Measurements from ENCODE around the gene CALHM6. TPM values are rescaled to one million over a fixed set of nuclear protein-coding genes. Genes with fewer than 3 reads are reported as not detected.

CALHM6 gene
- total and polyA plus RNA-seq, 4 donors, result 2.0 to 22.4 (median 6.2) TPM

GRCh38 chr6:116497113-116497676 lies 36.0 kb downstream of the CALHM6 start:
- no peak overlapping the region for H3K27ac ChIP-seq (ENCODE audit: low read depth in 1 of 2, low read length in 2 of 2)
- TF ChIP-seq, protein P1, sequence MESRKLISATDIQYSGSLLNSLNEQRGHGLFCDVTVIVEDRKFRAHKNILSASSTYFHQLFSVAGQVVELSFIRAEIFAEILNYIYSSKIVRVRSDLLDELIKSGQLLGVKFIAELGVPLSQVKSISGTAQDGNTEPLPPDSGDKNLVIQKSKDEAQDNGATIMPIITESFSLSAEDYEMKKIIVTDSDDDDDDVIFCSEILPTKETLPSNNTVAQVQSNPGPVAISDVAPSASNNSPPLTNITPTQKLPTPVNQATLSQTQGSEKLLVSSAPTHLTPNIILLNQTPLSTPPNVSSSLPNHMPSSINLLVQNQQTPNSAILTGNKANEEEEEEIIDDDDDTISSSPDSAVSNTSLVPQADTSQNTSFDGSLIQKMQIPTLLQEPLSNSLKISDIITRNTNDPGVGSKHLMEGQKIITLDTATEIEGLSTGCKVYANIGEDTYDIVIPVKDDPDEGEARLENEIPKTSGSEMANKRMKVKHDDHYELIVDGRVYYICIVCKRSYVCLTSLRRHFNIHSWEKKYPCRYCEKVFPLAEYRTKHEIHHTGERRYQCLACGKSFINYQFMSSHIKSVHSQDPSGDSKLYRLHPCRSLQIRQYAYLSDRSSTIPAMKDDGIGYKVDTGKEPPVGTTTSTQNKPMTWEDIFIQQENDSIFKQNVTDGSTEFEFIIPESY (IDR thresholded peaks at IDR 0.05), result no peak
- TF ChIP-seq HNF4G (IDR thresholded peaks at IDR 0.05) (no peak), FOXA1 (IDR thresholded peaks at IDR 0.05) (no peak), MAX (IDR thresholded peaks at IDR 0.05) (no peak), SP1 (IDR thresholded peaks at IDR 0.05) (no peak), FOXA2 (IDR thresholded peaks at IDR 0.05) (no peak), RAD21 (IDR thresholded peaks at IDR 0.05) (no peak), HNF4A (conservative IDR thresholded peaks at IDR 0.05) (no peak), EGR1 (IDR thresholded peaks at IDR 0.05; ENCODE audit: low read depth in 2 of 2) (no peak), TAF1 (conservative IDR thresholded peaks at IDR 0.05) (no peak), YY1 (IDR thresholded peaks at IDR 0.05) (no peak), GABPA (IDR thresholded peaks at IDR 0.05 in 1 of 2, conservative IDR thresholded peaks at IDR 0.05 in 1 of 2) (no peak), ATF3 (IDR thresholded peaks at IDR 0.05) (no peak), NR2F2 (IDR thresholded peaks at IDR 0.05) (no peak)
- TF ChIP-seq, protein P2, sequence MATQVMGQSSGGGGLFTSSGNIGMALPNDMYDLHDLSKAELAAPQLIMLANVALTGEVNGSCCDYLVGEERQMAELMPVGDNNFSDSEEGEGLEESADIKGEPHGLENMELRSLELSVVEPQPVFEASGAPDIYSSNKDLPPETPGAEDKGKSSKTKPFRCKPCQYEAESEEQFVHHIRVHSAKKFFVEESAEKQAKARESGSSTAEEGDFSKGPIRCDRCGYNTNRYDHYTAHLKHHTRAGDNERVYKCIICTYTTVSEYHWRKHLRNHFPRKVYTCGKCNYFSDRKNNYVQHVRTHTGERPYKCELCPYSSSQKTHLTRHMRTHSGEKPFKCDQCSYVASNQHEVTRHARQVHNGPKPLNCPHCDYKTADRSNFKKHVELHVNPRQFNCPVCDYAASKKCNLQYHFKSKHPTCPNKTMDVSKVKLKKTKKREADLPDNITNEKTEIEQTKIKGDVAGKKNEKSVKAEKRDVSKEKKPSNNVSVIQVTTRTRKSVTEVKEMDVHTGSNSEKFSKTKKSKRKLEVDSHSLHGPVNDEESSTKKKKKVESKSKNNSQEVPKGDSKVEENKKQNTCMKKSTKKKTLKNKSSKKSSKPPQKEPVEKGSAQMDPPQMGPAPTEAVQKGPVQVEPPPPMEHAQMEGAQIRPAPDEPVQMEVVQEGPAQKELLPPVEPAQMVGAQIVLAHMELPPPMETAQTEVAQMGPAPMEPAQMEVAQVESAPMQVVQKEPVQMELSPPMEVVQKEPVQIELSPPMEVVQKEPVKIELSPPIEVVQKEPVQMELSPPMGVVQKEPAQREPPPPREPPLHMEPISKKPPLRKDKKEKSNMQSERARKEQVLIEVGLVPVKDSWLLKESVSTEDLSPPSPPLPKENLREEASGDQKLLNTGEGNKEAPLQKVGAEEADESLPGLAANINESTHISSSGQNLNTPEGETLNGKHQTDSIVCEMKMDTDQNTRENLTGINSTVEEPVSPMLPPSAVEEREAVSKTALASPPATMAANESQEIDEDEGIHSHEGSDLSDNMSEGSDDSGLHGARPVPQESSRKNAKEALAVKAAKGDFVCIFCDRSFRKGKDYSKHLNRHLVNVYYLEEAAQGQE (IDR thresholded peaks at IDR 0.05), result no peak
- no peak overlapping the region for H3K9ac ChIP-seq (ENCODE audit: low read depth in 1 of 2, low read length in 2 of 2)
- 75% methylated on average over 3 of the region's 3 CpGs for WGBS
- no peaks in the 10 kb centered on the region for H3K4me1 ChIP-seq (ENCODE audit: control insufficient read depth in 4 of 4, insufficient read depth in 4 of 4, low read length in 3 of 4)
- H3K4me3 ChIP-seq (ENCODE audit: low read depth in 1 of 3, low read length in 3 of 3), result no peak overlapping the region
- no peaks in the 10 kb centered on the region for H3K27me3 ChIP-seq (ENCODE audit: control insufficient read depth in 4 of 4, insufficient read depth in 4 of 4, low read length in 3 of 4)
- H3K36me3 ChIP-seq (ENCODE audit: control insufficient read depth in 4 of 4, insufficient read depth in 3 of 4, low read depth in 1 of 4, low read length in 3 of 4), result no peaks in the 10 kb centered on the region
- no peaks in the 10 kb centered on the region for H3K9me3 ChIP-seq (ENCODE audit: control insufficient read depth in 4 of 4, low read length in 3 of 4)
- DNase-seq (ENCODE audit: low spot score), result no peak

GRCh38 chr6:116500969-116501433 lies 39.8 kb downstream of the CALHM6 start:
- Histone ChIP-seq H3K4me1 (ENCODE audit: control insufficient read depth in 4 of 4, insufficient read depth in 4 of 4, low read length in 3 of 4) (no peaks in the 10 kb centered on the region), H3K36me3 (ENCODE audit: control insufficient read depth in 4 of 4, insufficient read depth in 3 of 4, low read depth in 1 of 4, low read length in 3 of 4) (no peaks in the 10 kb centered on the region), H3K4me3 (ENCODE audit: low read depth in 1 of 3, low read length in 3 of 3) (no peak overlapping the region), H3K27me3 (ENCODE audit: control insufficient read depth in 4 of 4, insufficient read depth in 4 of 4, low read length in 3 of 4) (no peaks in the 10 kb centered on the region), H3K9ac (ENCODE audit: low read depth in 1 of 2, low read length in 2 of 2) (no peak overlapping the region), H3K27ac (ENCODE audit: low read depth in 1 of 2, low read length in 2 of 2) (no peak overlapping the region), H3K9me3 (ENCODE audit: control insufficient read depth in 4 of 4, low read length in 3 of 4) (no peaks in the 10 kb centered on the region)
- 64% methylated on average over 9 of the region's 9 CpGs for WGBS
- TF ChIP-seq RXRA (IDR thresholded peaks at IDR 0.05) (no peak), CTCF (IDR thresholded peaks at IDR 0.05; ENCODE audit: low read depth, low read length, missing input control) (no peak), FOXA2 (IDR thresholded peaks at IDR 0.05) (no peak)
- no peak for DNase-seq (ENCODE audit: low spot score)

Measured in liver (tissue), 9 donors.